CD4-positive, alpha-beta T cell treated with Interleukin-6 at 100 ng/mL for 8 hours (primary cell): ENCODE data around the gene CLEC2A.
"Not testable (repeated sequence)": the region's sequence is repeated elsewhere in the genome, so short reads cannot be mapped to it uniquely, and the experiment has no call there.

Source experiments
- DNase-seq: peaks from one replicate; pipeline ENCODE4 v3.0.0-alpha.2; 2020; ENCODE audit warnings: mixed read lengths, low spot score

The CLEC2A gene, protein sequence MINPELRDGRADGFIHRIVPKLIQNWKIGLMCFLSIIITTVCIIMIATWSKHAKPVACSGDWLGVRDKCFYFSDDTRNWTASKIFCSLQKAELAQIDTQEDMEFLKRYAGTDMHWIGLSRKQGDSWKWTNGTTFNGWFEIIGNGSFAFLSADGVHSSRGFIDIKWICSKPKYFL

GRCh38 chr12:9932270-9932669 lies at the start of gene CLEC2A:
Gene CLEC2A, minus strand, starts transcription at chr12:9932370. Its CDS starts 41 bp downstream, at chr12:9932329.
- DNase-seq = no peak

GRCh38 chr12:9980126-9980525 lies 48.0 kb upstream of the CLEC2A start:
- DNase-seq = no peak

DNA sequence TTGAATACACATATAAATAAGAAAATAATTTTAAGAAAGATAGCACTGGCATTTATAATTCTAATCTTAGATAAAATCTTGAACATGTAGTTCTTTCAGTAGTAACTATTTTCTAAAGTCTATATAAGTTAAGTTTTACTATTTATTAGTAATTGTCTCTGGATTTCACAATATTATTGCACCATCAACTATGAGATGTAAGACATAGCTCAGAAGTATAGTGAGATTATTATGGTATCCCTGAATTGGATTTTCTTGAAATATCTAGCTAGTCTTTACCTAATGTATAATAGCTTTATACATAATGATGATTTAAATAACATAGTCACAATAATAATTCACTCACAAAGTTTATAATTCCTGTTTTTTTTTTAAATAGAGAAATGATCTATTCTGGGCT lies 45.7 kb upstream of the CLEC2A start:
- DNase-seq = no peak

DNA sequence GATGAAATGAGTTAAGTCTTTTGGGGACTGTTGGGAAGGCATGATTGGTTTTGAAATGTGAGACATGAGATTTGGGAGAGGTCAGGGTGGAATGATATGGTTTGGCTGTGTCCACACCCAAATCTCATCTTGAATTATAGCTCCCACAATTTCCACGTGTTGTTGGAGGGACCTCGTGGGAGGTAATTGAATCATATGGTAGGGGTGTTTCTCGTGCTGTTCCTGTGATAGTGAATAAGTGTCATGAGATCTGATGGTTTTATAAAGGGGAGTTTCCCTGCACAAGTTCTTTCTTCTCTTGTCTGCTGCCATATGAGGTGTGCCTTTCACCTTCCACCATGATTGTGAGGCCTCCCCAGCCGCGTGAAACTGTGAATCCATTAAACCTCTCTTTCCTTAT lies 44.5 kb upstream of the CLEC2A start:
- DNase-seq = not testable (repeated sequence)

DNA sequence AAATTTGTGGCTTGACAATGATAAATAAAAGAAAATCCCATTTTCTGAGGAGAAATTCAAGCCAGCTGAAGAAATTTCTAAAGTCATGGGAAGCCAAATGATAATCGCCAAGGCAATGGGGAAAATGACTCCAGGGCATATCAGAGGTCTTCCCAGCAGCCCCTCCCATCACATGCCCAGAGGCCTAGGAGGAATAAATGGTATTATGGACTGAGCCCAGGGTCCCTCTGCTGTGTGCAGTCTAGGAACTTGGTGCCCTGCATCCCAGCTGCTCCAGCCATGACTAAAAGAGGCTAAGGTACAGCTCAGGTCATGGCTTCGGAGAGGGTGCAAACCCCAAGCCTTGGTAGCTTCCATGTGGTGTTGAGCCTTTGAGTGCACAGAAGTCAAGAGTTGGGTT lies 43.4 kb upstream of the CLEC2A start:
- no peak for DNase-seq

DNA sequence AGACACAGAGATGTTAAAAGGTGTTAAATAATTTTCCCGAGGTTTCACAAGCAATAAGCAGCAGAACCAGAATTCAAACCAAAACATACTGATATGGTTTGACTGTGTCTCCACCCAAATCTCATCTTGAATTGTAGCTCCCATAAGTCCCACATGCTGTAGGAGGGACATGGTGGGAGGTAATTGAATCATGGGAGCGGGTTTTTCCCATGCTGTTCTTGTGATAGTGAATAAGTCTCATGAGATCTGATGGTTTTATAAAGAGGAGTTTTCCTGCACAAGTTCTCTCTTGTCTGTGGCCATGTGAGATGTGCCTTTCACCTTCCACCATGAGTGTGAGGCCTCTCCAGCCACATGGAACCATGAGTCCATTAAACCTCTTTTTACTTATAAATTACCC lies 42.6 kb upstream of the CLEC2A start:
- not testable (repeated sequence) for DNase-seq

DNA sequence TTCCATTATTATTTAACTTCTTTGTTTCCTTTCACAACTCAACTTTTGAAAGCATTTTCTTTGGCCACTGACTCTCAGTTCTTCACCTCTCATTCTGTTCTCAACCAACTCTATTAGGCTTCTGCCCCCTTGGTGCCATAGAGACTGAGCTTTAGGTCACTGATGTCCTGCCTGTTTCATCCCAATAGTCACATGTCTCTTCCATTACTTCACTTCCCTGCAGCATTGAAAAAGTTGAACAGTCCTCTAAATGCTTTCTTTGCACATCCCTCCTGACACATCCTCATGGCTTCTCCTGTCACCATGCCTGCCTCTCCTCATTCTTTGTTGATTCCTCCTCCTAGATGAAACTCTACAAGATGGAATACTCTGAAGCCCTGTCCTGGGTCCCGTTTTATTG lies 41.8 kb upstream of the CLEC2A start:
- DNase-seq = no peak

- no peak for DNase-seq
Measured at GRCh38 chr12:9971181-9971580, 39.0 kb upstream of the CLEC2A start, which contains the start of gene CLEC12A. Gene CLEC12A, plus strand, starts transcription at chr12:9971409. Its CDS starts 188 bp downstream, at chr12:9971597.

- DNase-seq = no peak
Measured at GRCh38 chr12:9969673-9970072, 37.5 kb upstream of the CLEC2A start.

- no peak for DNase-seq
Measured at GRCh38 chr12:9961901-9962300, 29.7 kb upstream of the CLEC2A start.

- DNase-seq = no peak
Measured at GRCh38 chr12:9961106-9961505, 28.9 kb upstream of the CLEC2A start.

- no peak for DNase-seq
Measured at GRCh38 chr12:9960590-9960989, 28.4 kb upstream of the CLEC2A start.

GRCh38 chr12:9957834-9958233 lies 25.7 kb upstream of the CLEC2A start:
- peak; percentile 27 for DNase-seq

DNA sequence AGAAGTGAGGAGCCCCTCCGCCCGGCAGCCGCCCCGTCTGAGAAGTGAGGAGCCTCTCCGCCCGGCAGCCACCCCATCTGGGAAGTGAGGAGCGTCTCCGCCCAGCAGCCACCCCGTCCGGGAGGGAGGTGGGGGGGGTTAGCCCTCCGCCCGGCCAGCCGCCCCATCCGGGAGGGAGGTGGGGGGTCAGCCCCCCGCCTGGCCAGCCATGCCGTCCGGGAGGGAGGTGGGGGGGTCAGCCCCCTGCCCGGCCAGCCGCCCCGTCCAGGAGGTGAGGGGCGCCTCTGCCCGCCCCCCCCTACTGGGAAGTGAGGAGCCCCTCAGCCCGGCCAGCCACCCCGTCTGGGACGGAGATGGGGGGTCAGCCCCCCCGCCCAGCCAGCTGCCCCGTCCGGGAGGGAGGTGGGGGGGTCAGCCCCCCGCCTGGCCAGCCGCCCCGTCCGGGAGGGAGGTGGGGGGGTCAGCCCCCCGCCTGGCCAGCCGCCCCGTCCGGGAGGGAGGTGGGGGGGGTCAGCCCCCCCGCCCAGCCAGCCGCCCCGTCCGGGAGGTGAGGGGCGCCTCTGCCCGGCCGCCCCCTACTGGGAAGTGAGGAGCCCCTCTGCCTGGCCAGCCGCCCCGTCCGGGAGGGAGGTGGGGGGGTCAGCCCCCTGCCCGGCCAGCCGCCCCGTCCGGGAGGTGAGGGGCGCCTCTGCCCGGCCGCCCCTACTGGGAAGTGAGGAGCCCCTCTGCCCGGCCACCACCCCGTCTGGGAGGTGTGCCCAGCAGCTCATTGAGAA lies 21.0 kb upstream of the CLEC2A start:
- not testable (repeated sequence) for DNase-seq

- peak; percentile 55 for DNase-seq
Measured at GRCh38 chr12:9951026-9951675, 19.0 kb upstream of the CLEC2A start.

DNA sequence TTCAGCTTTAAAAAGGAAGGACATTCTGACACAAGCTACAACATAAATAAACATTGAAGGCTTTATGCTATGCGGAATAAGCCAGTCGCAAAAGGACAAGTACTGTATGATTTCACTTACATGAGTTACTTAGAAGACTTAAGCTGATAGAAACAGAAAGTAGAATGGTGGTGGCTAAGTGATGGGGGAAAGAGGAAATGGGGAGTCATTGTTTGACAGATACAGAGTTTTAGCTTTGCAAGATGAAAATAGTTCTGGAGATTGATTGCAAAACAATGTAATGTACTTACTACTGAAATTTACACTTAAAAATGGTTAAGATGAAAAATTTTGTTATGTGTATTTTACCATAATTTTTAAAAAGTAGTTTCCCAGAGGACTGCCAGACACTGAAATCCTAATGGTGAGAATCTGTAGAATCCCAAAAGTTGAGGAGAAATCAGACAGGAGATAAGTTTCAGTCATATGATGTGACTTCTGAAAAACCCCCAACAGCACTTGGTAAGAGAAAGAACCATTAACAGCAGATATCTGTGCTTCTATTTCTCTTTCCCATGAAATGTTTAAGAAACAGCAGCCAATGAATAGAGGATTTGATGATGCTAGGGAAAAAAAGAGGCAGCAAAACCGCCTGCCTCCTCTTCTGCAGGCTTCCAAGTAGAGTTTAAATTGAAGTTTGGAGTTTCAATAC lies 16.6 kb upstream of the CLEC2A start:
- DNase-seq = peak; percentile 25

- no peak for DNase-seq
Measured at GRCh38 chr12:9947674-9948073, 15.5 kb upstream of the CLEC2A start.

DNA sequence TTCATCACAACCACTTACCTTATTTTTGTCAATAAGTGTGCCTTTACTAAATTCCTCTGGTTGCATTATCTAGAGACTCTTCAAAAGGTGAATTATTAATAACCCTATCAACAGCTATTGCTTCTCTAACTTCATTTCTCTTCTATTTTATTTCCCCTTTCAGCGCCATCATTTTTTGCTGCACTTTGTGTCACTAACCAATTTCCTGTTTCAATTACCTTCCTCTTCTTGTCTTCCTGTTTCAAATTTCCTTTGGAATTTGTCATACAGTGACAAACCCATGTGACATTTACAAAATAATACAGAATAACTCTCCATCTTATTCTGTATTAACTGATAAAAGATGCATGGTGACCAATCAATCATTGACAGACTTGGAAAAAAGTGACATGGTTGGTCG lies 12.2 kb upstream of the CLEC2A start:
- DNase-seq = no peak

DNA sequence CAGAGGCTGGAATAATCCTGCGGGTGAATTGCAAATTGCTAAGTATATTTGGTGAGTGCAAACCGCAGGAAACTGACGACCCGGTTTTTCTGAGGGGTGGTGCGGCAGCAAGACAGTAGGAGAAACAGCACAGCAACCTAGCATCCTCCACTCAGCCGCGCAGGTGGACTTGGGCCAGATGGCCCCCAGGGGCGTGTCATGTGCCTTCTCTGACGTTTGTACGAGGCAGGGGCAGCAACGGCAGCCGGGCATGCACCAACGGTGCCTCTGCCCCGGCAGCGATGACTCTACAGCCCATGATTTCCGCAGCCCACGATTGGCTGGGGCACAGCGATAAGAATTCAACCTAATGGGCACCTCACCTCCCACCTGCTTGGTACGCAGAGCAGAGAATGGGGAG lies 11.1 kb upstream of the CLEC2A start:
- DNase-seq = no peak

DNA sequence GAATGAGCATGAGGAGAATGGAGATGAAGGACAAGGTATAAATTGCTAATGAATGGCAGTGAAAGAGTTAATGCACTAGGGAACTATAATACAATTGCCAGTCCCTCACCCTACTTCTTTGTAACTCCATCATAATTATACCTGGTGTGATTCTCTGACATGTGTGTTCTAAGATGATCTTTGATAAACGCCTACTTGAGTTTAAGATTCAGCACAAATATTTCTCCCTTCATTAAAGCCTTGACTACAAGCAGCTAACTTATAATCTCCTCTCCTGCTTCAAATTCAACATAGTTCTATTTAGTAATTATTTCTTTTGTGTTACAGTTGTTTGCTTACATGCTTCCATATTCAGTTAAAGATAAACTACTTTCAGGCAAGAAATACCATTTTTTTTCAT lies 9.7 kb upstream of the CLEC2A start:
- no peak for DNase-seq

- peak; percentile 24 for DNase-seq
Measured at GRCh38 chr12:9940375-9940774, 8.2 kb upstream of the CLEC2A start.

DNA sequence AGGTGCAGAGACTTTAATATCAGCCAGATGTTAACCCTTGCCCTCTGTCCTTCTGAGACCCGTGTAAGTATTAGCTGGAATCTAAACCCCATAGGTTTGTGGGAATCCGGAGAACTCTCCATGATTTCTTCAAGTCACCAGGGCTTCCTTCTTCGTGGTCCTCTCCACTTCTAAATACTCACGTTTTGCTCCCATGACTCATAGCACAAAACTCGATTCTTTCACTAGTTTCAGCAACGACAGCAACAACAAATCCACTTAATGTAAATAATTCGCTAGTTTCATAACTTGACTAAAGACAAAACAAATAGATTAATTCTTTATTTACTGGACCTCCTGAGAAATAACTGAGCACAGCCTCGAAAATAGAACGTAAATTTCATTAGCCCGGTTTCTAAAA lies 4.4 kb upstream of the CLEC2A start:
- DNase-seq = no peak

GRCh38 chr12:9935026-9935425 lies 2.9 kb upstream of the CLEC2A start:
- DNase-seq = no peak
